SK-N-MC (cell line): Measurements from ENCODE around the gene ALPL.

Source experiments
- DNase-seq: peaks from one replicate; pipeline ENCODE4 v3.0.0-alpha.2; 2011; ENCODE audit warnings: low read depth, low spot score
- H3K27ac ChIP-seq: fragments of 200-600 bp; sonication (generic); 2 replicates; pipeline ENCODE4 v1.5.1; 2016; ENCODE audit warnings: mixed run types
- H3K36me3 ChIP-seq: fragments of 200-600 bp; sonication (generic); 2 replicates; pipeline ENCODE4 v1.6.1; 2017; ENCODE audit warnings: antibody characterized with exemption, low read length, mixed read lengths; ENCODE audit not compliant: insufficient read depth
- H3K4me3 ChIP-seq: fragments of 200-600 bp; sonication (generic); 2 replicates; pipeline ENCODE4 v1.5.1; 2016
- H3K9ac ChIP-seq: fragments of 200-600 bp; sonication (generic); 2 replicates; pipeline ENCODE4 v1.8.0; 2017; ENCODE audit warnings: mixed run types, mixed read lengths; ENCODE audit not compliant: insufficient read length
- H3K9me3 ChIP-seq: fragments of 200-600 bp; sonication (generic); 2 replicates; pipeline ENCODE4 v1.6.1; 2017; ENCODE audit warnings: low read depth, mild to moderate bottlenecking, antibody characterized with exemption, low read length, moderate library complexity, mixed read lengths
- EZH2 ChIP-seq: fragments of 200-600 bp; sonication (generic); IDR thresholded peaks from one replicate; pipeline ENCODE4 v1.6.1; 2017; ENCODE audit warnings: antibody characterized with exemption
- FOXP2 ChIP-seq: optimal IDR thresholded peaks from 2 replicates; pipeline ENCODE3; 2011; ENCODE audit warnings: mild to moderate bottlenecking, moderate library complexity; ENCODE audit not compliant: insufficient read depth; ENCODE audit errors: extremely low read length, control extremely low read depth
- POLR2AphosphoS5 ChIP-seq: IDR thresholded peaks from 2 replicates; pipeline ENCODE4 v1.6.1; 2012; ENCODE audit warnings: mild to moderate bottlenecking, low read depth, low read length, borderline replicate concordance

The ALPL gene

GRCh38 chr1:21605964-21606705, 96.9 kb downstream of the ALPL start:
- Histone ChIP-seq H3K27ac (no peak overlapping the region), H3K36me3 (no peaks in the 10 kb centered on the region; the same call in 1 of the 2 replicates), H3K4me3 (no peak overlapping the region), H3K9ac (no peak overlapping the region), H3K9me3 (no peaks in the 10 kb centered on the region)
- TF ChIP-seq FOXP2 (no peak), EZH2 (no peak), POLR2AphosphoS5 (no peak)
- DNase-seq = no peak

GRCh38 chr1:21607549-21608529, 98.6 kb downstream of the ALPL start:
- H3K4me3 ChIP-seq = no peak overlapping the region
- TF ChIP-seq FOXP2 = no peak
- no peak for DNase-seq

GRCh38 chr1:21608798-21609197, 99.6 kb downstream of the ALPL start:
- no peaks in the 10 kb centered on the region for H3K9me3 ChIP-seq
- no peaks in the 10 kb centered on the region; the same call in 1 of the 2 replicates for H3K36me3 ChIP-seq
- H3K9ac ChIP-seq = no peak overlapping the region
- no peak overlapping the region for H3K27ac ChIP-seq
- H3K4me3 ChIP-seq = no peak overlapping the region
- DNase-seq = no peak
- TF ChIP-seq POLR2AphosphoS5 (no peak), FOXP2 (no peak), EZH2 (no peak)

More at GRCh38 chr1:21607549-21608529, 98.6 kb downstream of the ALPL start:
- no peaks in the 10 kb centered on the region for H3K9me3 ChIP-seq
- H3K27ac ChIP-seq = no peak overlapping the region
- no peak overlapping the region for H3K9ac ChIP-seq
- no peaks in the 10 kb centered on the region; the same call in 1 of the 2 replicates for H3K36me3 ChIP-seq

- TF ChIP-seq FOXP2 = no peak
- no peak for TF ChIP-seq EZH2
- no peak for TF ChIP-seq POLR2AphosphoS5
- no peak for DNase-seq
- no peaks in the 10 kb centered on the region for H3K9me3 ChIP-seq
- no peak overlapping the region for H3K27ac ChIP-seq
- no peaks in the 10 kb centered on the region; the same call in 1 of the 2 replicates for H3K36me3 ChIP-seq
- no peak overlapping the region for H3K9ac ChIP-seq
- H3K4me3 ChIP-seq = no peak overlapping the region
These were observed 100.8 kb downstream of the ALPL start for GRCh38 chr1:21610027-21610426.

GRCh38 chr1:21610989-21611785, 102.0 kb downstream of the ALPL start:
- H3K27ac ChIP-seq = peak overlapping the region; percentile 60; the same call in 1 of the 2 replicates
- H3K36me3 ChIP-seq = no peaks in the 10 kb centered on the region; the same call in 1 of the 2 replicates

GRCh38 chr1:21612057-21612456, 102.8 kb downstream of the ALPL start:
- no peak overlapping the region for H3K4me3 ChIP-seq
- H3K27ac ChIP-seq = no peak overlapping the region
- no peaks in the 10 kb centered on the region for H3K9me3 ChIP-seq
- TF ChIP-seq EZH2 (no peak), FOXP2 (no peak), POLR2AphosphoS5 (no peak)
- H3K36me3 ChIP-seq = no peaks in the 10 kb centered on the region; the same call in 1 of the 2 replicates
- no peak for DNase-seq
- H3K9ac ChIP-seq = no peak overlapping the region

More at GRCh38 chr1:21610989-21611785, 102.0 kb downstream of the ALPL start:
- DNase-seq = no peak
- Histone ChIP-seq H3K4me3 (no peak overlapping the region), H3K9me3 (no peaks in the 10 kb centered on the region), H3K9ac (no peak overlapping the region)
- no peak for TF ChIP-seq EZH2
- TF ChIP-seq FOXP2 = no peak
- no peak for TF ChIP-seq POLR2AphosphoS5

- H3K9me3 ChIP-seq = no peaks in the 10 kb centered on the region
- TF ChIP-seq FOXP2 = no peak
- no peak for TF ChIP-seq EZH2
- no peak for TF ChIP-seq POLR2AphosphoS5
These were observed 104.0 kb downstream of the ALPL start for GRCh38 chr1:21613072-21613867.

More at GRCh38 chr1:21613072-21613867, 104.0 kb downstream of the ALPL start:
- H3K27ac ChIP-seq = no peak overlapping the region
- no peak overlapping the region for H3K4me3 ChIP-seq
- no peak for DNase-seq
- H3K36me3 ChIP-seq = no peaks in the 10 kb centered on the region; the same call in 1 of the 2 replicates
- H3K9ac ChIP-seq = no peak overlapping the region
